Right atrium auricular region (tissue), 2 donors: ENCODE data around the gene PDE3B. TPM values are rescaled to one million over a fixed set of nuclear protein-coding genes. Genes with fewer than 3 reads are reported as not detected.

Experiments used
- DNase-seq: peaks from one replicate; pipeline ENCODE4 v3.0.0-alpha.2; 2019; ENCODE audit warnings: low spot score
- H3K27ac ChIP-seq, 2 donors: fragments of 200-600 bp; sonication (generic); 1 replicate in 1 of 2; 2 replicates in 1 of 2; pipeline ENCODE4 v1.5.1; 2016 to 2019
- H3K27me3 ChIP-seq, 2 donors: fragments of 200-600 bp; sonication (generic); one replicate each; pipeline versions ENCODE4 v1.5.1 to v1.6.0; 2017 to 2019
- H3K36me3 ChIP-seq: fragments of 200-600 bp; sonication (generic); one replicate; pipeline ENCODE4 v1.5.1; 2016
- H3K4me1 ChIP-seq, 2 donors: fragments of 200-600 bp; sonication (generic); one replicate each; pipeline versions ENCODE4 v1.5.1 to v1.6.0; 2017 to 2019
- H3K4me3 ChIP-seq, 2 donors: fragments of 200-600 bp; sonication (generic); 1 replicate in 1 of 2; 2 replicates in 1 of 2; pipeline ENCODE4 v1.5.1; 2017 to 2019; ENCODE audit warnings: mild to moderate bottlenecking in 1 of 2, moderate library complexity in 1 of 2
- H3K9me3 ChIP-seq, 2 donors: fragments of 200-600 bp; sonication (generic); one replicate each; pipeline ENCODE4 v1.5.1; 2019
- total RNA-seq, 2 donors: library from RNA; depleted of rRNA; stranded (reverse); fragments of >200 nt; gene quantifications; one replicate each; pipeline ENCODE4 v1.1.0, GENCODE V29; 2016
- TF ChIP-seq, protein P1 (sequence below), 2 donors: fragments of 200-600 bp; sonication (generic); IDR thresholded peaks; one replicate each; pipeline ENCODE4 v1.5.1; 2019; ENCODE audit warnings: antibody characterized with exemption in 2 of 2

PDE3B gene
- total RNA-seq, 2 donors from 2014 or later = 13.9 to 15.3 TPM

- no peak for DNase-seq
- TF ChIP-seq, protein P1, sequence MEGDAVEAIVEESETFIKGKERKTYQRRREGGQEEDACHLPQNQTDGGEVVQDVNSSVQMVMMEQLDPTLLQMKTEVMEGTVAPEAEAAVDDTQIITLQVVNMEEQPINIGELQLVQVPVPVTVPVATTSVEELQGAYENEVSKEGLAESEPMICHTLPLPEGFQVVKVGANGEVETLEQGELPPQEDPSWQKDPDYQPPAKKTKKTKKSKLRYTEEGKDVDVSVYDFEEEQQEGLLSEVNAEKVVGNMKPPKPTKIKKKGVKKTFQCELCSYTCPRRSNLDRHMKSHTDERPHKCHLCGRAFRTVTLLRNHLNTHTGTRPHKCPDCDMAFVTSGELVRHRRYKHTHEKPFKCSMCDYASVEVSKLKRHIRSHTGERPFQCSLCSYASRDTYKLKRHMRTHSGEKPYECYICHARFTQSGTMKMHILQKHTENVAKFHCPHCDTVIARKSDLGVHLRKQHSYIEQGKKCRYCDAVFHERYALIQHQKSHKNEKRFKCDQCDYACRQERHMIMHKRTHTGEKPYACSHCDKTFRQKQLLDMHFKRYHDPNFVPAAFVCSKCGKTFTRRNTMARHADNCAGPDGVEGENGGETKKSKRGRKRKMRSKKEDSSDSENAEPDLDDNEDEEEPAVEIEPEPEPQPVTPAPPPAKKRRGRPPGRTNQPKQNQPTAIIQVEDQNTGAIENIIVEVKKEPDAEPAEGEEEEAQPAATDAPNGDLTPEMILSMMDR (IDR thresholded peaks at IDR 0.05) = no peak
- Histone ChIP-seq H3K27ac (no peak overlapping the region), H3K36me3 (no peaks in the 10 kb centered on the region), H3K4me3 (no peak overlapping the region), H3K9me3 (no peaks in the 10 kb centered on the region), H3K27me3 (no peaks in the 10 kb centered on the region), H3K4me1 (no peaks in the 10 kb centered on the region)
Measured at GRCh38 chr11:14821031-14821430, 177.4 kb downstream of the PDE3B start.

GRCh38 chr11:14826600-14826999, 183.0 kb downstream of the PDE3B start:
- no peaks in the 10 kb centered on the region for H3K9me3 ChIP-seq
- H3K4me3 ChIP-seq = no peak overlapping the region
- TF ChIP-seq, protein P1 (IDR thresholded peaks at IDR 0.05) = no peak
- H3K36me3 ChIP-seq = no peaks in the 10 kb centered on the region
- H3K27ac ChIP-seq = no peak overlapping the region
- DNase-seq = no peak
- H3K27me3 ChIP-seq = no peaks in the 10 kb centered on the region
- no peaks in the 10 kb centered on the region for H3K4me1 ChIP-seq

DNA sequence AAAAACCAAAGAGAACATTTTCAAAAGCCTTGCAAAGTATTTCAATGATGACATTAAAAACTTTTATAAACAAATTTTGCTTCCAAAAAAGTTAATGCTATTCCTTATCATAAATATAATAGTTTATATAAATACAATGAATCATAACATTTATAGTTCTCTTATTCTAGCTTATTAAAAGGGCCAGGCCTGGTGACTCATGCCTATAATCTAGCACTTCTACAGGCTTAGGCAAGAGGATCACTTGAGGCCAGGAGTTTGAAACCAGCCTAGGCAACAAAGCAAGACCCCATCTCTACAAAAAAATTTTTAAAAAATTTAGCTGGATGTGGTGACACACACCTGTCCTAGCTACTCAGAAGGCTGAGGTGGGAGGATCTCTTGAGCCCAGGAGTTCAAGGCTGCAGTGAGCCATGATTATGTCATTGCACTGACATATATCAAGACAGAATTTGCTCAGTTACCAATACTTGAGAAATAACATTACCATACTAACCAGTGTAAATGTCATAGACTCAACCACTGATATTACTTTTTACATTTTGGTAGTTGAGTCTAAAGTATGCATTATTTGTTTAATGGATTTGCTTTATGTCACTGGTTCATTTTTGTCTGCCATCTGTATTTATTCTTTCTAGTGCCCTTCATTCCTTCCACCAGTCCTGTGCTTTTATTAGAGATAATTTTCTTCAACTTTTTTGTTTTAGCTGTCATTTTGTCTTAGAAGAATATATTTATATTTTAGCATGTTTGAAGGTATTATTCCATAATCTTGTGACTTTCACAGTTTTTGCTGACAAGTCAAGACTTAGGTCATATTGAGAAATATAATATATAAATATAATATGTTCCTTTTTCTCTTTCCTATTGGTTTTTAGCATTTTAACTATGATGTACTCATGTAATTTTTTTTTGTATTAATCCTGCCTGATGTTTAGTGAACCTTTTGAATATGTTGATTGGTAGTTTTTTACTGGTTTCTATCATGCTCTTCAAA, 192.2 kb downstream of the PDE3B start:
- no peaks in the 10 kb centered on the region for H3K36me3 ChIP-seq
- DNase-seq = no peak
- H3K27me3 ChIP-seq = no peaks in the 10 kb centered on the region
- H3K27ac ChIP-seq = no peak overlapping the region
- no peak overlapping the region for H3K4me3 ChIP-seq
- H3K9me3 ChIP-seq = no peaks in the 10 kb centered on the region
- TF ChIP-seq, protein P1 (IDR thresholded peaks at IDR 0.05) = no peak
- H3K4me1 ChIP-seq = no peaks in the 10 kb centered on the region

DNA sequence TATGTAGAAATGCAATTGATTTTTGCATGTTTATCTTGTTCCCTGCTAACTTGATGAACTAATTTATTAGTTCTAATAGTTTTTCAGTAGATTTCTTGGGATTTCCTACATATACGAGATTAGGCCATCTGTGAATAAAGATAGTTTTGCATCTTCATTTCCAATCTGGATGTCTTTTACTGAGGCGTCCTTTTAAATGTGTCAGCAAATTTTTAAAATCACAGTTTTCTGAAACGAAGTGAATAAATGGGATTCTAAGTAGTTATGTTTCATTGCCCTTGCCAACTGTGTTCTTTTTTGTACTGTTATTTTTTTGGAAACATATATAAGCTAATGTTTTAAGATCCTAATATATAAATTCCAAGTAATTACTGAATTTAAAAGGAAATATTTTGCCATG, 198.4 kb downstream of the PDE3B start:
- H3K4me1 ChIP-seq = no peaks in the 10 kb centered on the region
- TF ChIP-seq, protein P1 (IDR thresholded peaks at IDR 0.05) = no peak
- H3K9me3 ChIP-seq = no peaks in the 10 kb centered on the region
- H3K27ac ChIP-seq = no peak overlapping the region
- H3K36me3 ChIP-seq = no peaks in the 10 kb centered on the region
- no peak overlapping the region for H3K4me3 ChIP-seq
- no peak for DNase-seq
- H3K27me3 ChIP-seq = no peaks in the 10 kb centered on the region

GRCh38 chr11:14852571-14853177, 209.1 kb downstream of the PDE3B start:
- no peaks in the 10 kb centered on the region for H3K27me3 ChIP-seq
- no peaks in the 10 kb centered on the region for H3K4me1 ChIP-seq
- H3K27ac ChIP-seq = no peak overlapping the region
- no peaks in the 10 kb centered on the region for H3K9me3 ChIP-seq
- DNase-seq = no peak
- no peaks in the 10 kb centered on the region for H3K36me3 ChIP-seq
- TF ChIP-seq, protein P1 (IDR thresholded peaks at IDR 0.05) = no peak
- no peak overlapping the region for H3K4me3 ChIP-seq
